Measurements from ENCODE around the gene GPR85.
"Not testable (repeated sequence)": the region's sequence is repeated elsewhere in the genome, so short reads cannot be mapped to it uniquely, and the experiment has no call there.

GPR85 gene

GRCh38 chr7:113083816-113084495 is 2.7 kb downstream of the GPR85 start:
- DNase-seq, result no peak

DNA sequence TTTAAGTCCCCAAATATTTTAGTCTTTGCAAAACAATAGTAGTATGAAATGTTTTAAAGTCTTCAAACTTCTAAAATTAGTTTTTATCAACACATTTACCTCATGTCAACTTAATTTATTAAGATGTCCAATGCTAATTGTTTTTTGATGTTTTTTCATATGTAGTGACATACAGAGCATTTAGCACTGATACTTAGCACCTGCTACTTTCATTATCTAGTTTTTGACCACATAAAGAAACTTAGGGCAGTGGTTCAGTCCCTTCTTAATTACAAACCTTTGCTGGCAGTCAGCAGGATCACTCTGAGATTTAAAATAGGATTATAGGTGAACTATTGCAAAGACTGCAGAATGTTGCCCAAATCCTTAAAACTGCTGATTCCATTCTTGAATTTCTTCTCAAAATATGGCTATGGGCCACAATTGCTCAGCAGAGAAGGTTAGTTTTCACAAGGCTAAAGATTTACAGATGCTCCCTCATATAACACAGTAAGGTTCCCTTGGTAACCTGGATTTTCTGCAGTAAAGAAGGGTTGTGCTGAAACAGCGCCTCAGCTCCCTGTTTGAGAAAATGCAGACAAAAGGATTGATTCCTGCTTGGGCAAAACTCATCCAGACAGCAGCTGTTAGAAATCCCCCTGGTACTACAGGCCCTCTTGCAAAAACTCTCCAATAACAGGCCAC is 3.4 kb downstream of the GPR85 start:
- no peak for DNase-seq

GRCh38 chr7:113078331-113078730 is 8.3 kb downstream of the GPR85 start:
- no peak for DNase-seq

DNA sequence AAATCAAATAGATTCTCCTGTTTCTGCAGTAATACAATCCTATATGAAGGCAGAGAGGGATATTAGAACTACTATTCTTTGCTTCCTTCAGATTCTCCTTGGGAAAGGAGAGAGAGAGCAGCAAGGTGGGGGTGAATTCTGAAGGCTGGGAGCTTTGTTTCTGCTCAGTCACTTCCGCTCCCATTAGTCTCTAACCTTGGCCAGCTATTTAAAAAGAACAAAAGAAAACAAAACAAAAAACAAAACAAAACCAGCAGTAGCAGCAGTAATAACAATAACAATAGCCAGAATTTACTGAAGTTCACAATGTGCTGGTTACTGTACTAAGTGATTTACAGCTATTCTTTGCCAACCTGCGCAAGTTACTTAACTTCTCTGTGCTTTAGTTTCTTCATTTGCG is 9.9 kb downstream of the GPR85 start:
- DNase-seq, result no peak

DNA sequence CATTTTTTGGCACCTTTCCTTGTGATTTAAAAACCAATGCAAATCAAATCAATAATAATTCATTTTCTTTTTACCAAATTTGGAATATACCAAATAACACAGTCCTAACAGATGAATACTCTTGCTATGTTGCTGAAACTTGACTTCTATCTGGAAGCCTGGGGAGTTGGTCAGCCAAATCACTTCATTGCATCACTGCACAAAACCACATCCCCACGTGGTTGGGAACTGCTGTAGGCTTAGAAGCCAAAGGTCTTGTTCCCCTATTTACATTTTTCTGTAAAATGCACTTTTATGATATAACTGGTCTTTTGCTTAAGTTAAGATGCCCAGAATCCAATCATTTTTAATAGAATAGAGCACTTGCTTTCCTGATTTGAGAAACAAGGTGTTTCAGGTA is 15.2 kb downstream of the GPR85 start:
- DNase-seq, result no peak

DNA sequence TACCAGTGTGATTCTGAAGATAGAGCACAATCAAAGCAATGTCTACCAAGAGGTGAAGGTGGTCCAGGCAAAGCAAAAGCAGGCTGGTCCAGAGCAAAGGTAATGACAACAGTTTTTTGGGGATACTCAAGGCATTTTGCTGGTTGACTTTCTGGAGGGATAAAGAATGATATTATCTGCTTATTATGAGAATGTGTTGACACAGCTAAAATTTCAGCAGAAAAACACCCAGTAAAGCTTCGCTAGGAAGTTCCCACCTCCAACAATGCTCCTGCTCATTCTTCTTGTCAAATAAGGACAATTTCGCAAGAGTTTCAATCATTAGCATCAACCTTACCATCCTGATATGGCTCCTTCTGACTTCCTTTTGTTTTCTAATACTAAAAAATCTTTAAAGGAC is 24.1 kb downstream of the GPR85 start:
- DNase-seq, result no peak

GRCh38 chr7:113060100-113060499 is 26.5 kb downstream of the GPR85 start:
- no peak for DNase-seq

GRCh38 chr7:113054938-113055337 is 31.7 kb downstream of the GPR85 start:
- DNase-seq, result no peak

GRCh38 chr7:113054272-113054671 is 32.4 kb downstream of the GPR85 start:
- DNase-seq, result not testable (repeated sequence)

DNA sequence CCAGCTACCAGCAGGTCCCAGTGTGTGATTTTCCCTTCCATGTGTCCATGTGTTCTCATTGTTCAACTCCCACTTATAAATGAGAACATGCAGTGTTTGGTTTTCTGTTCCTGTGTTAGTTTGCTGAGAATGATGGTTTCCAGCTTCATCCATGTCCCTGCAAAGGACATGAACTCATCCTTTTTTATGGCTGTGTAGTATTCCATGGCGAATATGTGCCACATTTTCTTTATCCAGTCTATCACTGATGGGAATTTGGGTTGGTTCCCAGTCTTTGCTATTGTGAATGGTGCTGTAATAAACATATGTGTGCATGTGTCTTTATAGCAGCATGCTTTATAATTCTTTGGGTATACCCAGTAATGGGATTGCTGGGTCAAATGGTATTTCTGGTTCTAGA is 37.4 kb downstream of the GPR85 start:
- not testable (repeated sequence) for DNase-seq

DNA sequence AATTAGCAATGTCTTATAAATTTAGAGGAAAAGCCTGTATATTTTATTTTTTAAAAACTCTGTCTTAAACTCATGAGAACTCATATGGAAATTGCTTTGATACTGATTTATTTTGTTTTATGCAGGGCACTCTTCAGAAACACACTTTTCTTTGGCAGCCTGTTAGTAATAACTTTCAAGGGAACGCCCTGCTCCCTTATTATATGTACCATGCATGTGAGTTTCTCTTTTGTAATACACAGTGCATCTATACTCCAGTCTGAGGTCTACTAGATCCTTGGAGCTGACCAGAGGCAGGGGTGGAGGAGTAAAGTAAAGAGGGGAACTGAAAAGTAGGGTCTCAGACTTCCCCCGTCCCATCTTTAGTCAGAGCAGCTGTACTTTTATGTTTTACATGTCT is 40.2 kb downstream of the GPR85 start:
- DNase-seq, result no peak

DNA sequence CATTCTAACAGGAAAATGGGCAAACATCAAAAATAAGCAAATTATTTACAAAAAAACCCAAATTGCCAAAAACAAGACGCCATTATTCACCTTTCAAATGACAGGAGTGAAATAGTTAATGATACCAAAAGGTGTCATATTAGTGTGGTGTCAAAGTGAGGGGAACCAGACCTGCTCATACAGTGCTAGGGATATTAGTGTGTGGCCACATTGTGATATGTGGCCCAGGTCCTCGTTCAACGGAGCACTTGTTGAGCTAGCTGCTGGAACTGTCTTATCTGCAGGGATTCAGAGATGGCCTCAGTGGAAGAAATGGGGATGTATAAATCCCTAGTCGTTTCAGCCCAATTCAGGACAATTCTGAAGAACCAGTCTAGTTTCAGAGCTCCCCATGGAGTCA is 41.2 kb downstream of the GPR85 start:
- no peak for DNase-seq

DNA sequence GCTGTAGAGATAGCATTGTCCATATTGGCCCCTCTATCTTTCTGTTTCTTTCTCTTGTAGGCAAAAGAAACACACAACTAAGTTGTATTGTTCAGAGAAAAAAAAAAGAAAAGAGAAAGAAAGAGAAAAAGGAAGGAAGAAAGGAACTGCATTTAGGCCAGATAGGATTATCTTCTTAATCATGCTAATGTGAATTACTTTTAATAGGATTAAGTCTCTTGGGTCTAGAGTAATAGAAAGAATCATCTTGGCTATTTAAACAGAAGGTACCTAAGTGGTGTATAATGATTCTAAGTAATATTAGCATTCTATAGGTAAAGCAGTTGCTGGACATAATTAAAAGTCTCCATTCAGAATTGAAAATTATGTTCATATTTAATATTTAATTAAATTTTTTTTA is 42.2 kb downstream of the GPR85 start:
- no peak for DNase-seq

DNA sequence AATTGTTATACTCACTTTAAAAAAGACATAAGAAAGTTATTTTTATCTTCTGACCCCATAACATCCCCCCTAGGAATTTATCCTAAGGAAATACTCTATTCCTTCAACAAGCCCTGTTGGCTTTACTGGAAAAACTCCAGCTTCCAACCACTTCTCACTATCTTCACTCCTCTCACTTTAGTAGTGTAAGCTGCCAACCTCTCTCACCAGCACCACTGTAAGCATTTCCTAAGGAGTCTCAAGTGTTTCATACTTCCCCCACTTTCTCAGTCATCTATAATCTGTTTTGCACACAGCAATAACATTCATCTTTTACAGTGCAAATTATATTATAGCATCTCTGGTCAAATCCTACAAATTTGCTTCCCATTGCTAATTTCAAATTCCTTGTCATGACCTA is 45.8 kb downstream of the GPR85 start:
- no peak for DNase-seq

GRCh38 chr7:113033959-113034358 is 52.7 kb downstream of the GPR85 start:
- no peak for DNase-seq
